ENCODE data around the gene OR4C11. TPM values are rescaled to one million over a fixed set of nuclear protein-coding genes. Genes with fewer than 3 reads are reported as not detected.

OR4C11 gene
- total and polyA plus RNA-seq, 11 donors: not detected

DNA sequence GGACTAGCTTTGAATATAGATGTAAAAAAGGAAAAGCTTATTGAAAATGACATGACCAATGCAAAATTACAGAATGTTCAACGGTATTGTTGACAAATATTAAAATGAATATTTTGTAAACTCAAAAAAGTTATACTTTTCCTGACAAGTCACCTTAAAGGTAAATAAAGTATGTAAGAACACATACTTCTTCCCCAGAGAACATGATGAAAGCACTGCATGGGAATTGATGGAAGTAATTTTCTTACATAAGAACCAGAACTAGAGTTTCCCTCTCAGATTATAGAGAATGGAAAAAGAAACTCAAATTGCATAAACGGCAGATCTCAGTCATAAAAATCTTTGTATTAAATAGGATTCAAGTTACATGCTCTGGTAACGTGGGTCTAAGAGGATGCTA, 27.4 kb upstream of the OR4C11 start, which contains the start of gene OR4P4:
Gene OR4P4 (plus strand): TSS at position 301 of the 400 bp plus-strand sequence.
- DNase-seq: no peak
- Histone ChIP-seq H3K4me1 (no peaks in the 10 kb centered on the region), H3K27ac (no peak within 1 kb of the TSS), H3K36me3 (no peaks in the 10 kb centered on the region), H3K27me3 (peaks cover 0 to 3% (median 0%) of the 10 kb centered on the region in 9 donors), H3K9me3 (peaks cover 0 to 19% (median 0%) of the 10 kb centered on the region in 12 donors), H3K4me3 (no peak within 1 kb of the TSS)
- TF ChIP-seq, protein P1, sequence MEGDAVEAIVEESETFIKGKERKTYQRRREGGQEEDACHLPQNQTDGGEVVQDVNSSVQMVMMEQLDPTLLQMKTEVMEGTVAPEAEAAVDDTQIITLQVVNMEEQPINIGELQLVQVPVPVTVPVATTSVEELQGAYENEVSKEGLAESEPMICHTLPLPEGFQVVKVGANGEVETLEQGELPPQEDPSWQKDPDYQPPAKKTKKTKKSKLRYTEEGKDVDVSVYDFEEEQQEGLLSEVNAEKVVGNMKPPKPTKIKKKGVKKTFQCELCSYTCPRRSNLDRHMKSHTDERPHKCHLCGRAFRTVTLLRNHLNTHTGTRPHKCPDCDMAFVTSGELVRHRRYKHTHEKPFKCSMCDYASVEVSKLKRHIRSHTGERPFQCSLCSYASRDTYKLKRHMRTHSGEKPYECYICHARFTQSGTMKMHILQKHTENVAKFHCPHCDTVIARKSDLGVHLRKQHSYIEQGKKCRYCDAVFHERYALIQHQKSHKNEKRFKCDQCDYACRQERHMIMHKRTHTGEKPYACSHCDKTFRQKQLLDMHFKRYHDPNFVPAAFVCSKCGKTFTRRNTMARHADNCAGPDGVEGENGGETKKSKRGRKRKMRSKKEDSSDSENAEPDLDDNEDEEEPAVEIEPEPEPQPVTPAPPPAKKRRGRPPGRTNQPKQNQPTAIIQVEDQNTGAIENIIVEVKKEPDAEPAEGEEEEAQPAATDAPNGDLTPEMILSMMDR (IDR thresholded peaks at IDR 0.05): no peak
- no peak for TF ChIP-seq POLR2A (IDR thresholded peaks at IDR 0.05)
- ATAC-seq: no peak
- intact Hi-C loops (cut with DNase I): no loop called here
- WGBS, 4 donors: 34 to 53% (median 44%) methylated on average over 3 of the region's 3 CpGs

GRCh38 chr11:55624531-55624930, 17.1 kb upstream of the OR4C11 start:
- TF ChIP-seq POLR2A (IDR thresholded peaks at IDR 0.05): no peak
- TF ChIP-seq, protein P1 (IDR thresholded peaks at IDR 0.05): no peak
- intact Hi-C loops (cut with DNase I): no loop called here
- ATAC-seq (no peak), DNase-seq (no peak)
- Histone ChIP-seq H3K36me3 (no peaks in the 10 kb centered on the region), H3K27ac (no peak overlapping the region), H3K4me3 (no peak overlapping the region), H3K4me1 (no peaks in the 10 kb centered on the region), H3K27me3 (no peaks in the 10 kb centered on the region), H3K9me3 (peaks cover 0 to 28% (median 0%) of the 10 kb centered on the region in 12 donors)
- WGBS, 4 donors: 67 to 78% (median 77%) methylated on average over 1 of the region's 1 CpG

DNA sequence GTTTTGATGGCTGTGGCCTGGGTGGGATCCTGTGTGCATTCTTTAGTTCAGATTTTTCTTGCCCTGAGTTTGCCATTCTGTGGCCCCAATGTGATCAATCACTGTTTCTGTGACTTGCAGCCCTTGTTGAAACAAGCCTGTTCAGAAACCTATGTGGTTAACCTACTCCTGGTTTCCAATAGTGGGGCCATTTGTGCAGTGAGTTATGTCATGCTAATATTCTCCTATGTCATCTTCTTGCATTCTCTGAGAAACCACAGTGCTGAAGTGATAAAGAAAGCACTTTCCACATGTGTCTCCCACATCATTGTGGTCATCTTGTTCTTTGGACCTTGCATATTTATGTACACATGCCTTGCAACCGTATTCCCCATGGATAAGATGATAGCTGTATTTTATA, 34.9 kb downstream of the OR4C11 start:
- Histone ChIP-seq H3K4me1 (no peaks in the 10 kb centered on the region), H3K36me3 (no peaks in the 10 kb centered on the region), H3K4me3 (no peak overlapping the region), H3K27me3 (no peaks in the 10 kb centered on the region), H3K9me3 (peaks cover 0 to 38% (median 0%) of the 10 kb centered on the region in 12 donors), H3K27ac (no peak overlapping the region)
- TF ChIP-seq POLR2A (IDR thresholded peaks at IDR 0.05): no peak
- TF ChIP-seq, protein P1 (IDR thresholded peaks at IDR 0.05): no peak
- DNase-seq (no peak), ATAC-seq (no peak)
- intact Hi-C loops (cut with DNase I): no loop called here
- WGBS, 4 donors: 16 to 37% (median 27%) methylated on average over 1 of the region's 1 CpG

- DNase-seq (no peak), ATAC-seq (no peak)
- TF ChIP-seq, protein P1 (IDR thresholded peaks at IDR 0.05): no peak
- no peak for TF ChIP-seq POLR2A (IDR thresholded peaks at IDR 0.05)
- Histone ChIP-seq H3K4me1 (no peaks in the 10 kb centered on the region), H3K4me3 (no peak within 1 kb of the TSS), H3K9me3 (peaks cover 0 to 31% (median 0%) of the 10 kb centered on the region in 12 donors), H3K27me3 (no peaks in the 10 kb centered on the region), H3K27ac (no peak within 1 kb of the TSS), H3K36me3 (no peaks in the 10 kb centered on the region)
- intact Hi-C loops (cut with DNase I): no loop called here
- WGBS, 4 donors: 53 to 73% (median 63%) methylated on average over 3 of the region's 3 CpGs
Observed at GRCh38 chr11:55571828-55572227, 35.6 kb downstream of the OR4C11 start, which contains the start of gene OR4C16. Gene OR4C16, plus strand, starts transcription at chr11:55572128. Its CDS starts 0 bp downstream, at chr11:55572128.

Data from heart left ventricle (tissue), 16 donors.